Epithelial cell of proximal tubule (primary cell): Measurements from ENCODE around the gene EFCAB9. TPM values are rescaled to one million over a fixed set of nuclear protein-coding genes. Genes with fewer than 3 reads are reported as not detected.

Source experiments
- DNase-seq: peaks from one replicate; pipeline ENCODE4 v3.0.0-alpha.2; 2011; ENCODE audit warnings: low read depth
- H3K4me3 ChIP-seq: 2 replicates; pipeline ENCODE4 v1.5.1; 2011; ENCODE audit warnings: low read depth, mild to moderate bottlenecking, low read length
- CTCF ChIP-seq: conservative IDR thresholded peaks from 2 replicates; pipeline ENCODE4 v1.5.1; 2012; ENCODE audit warnings: low read depth, mild to moderate bottlenecking, low read length
- total RNA-seq: library from RNA; depleted of rRNA; stranded (reverse); fragments of >200 nt; gene quantifications from 2 replicates; pipeline ENCODE4 v1.2.3, GENCODE V29; 2015

The EFCAB9 gene
- total RNA-seq, result not detected in 2 replicates

- no peak for DNase-seq
These were observed at the start of gene EFCAB9 for GRCh38 chr5:172193872-172194271. Gene EFCAB9, plus strand, starts transcription at chr5:172194172. Its CDS starts 1 bp downstream, at chr5:172194173.

GRCh38 chr5:172144291-172144815, 49.6 kb upstream of the EFCAB9 start:
- DNase-seq, result no peak
- TF ChIP-seq CTCF, result no peak

More at GRCh38 chr5:172193872-172194271, at the start of gene EFCAB9:
- H3K4me3 ChIP-seq, result no peak within 1 kb of the TSS
- TF ChIP-seq CTCF, result no peak

GRCh38 chr5:172144931-172145869, 48.8 kb upstream of the EFCAB9 start:
- no peak for TF ChIP-seq CTCF
- no peak overlapping the region for H3K4me3 ChIP-seq
- no peak for DNase-seq

More at GRCh38 chr5:172144291-172144815, 49.6 kb upstream of the EFCAB9 start:
- no peak overlapping the region for H3K4me3 ChIP-seq

- no peak for DNase-seq
- H3K4me3 ChIP-seq, result no peak overlapping the region
- TF ChIP-seq CTCF, result no peak
These were observed 47.9 kb upstream of the EFCAB9 start for GRCh38 chr5:172145870-172146747.

GRCh38 chr5:172146748-172147092, 47.3 kb upstream of the EFCAB9 start:
- no peak overlapping the region for H3K4me3 ChIP-seq
- TF ChIP-seq CTCF, result no peak
- no peak for DNase-seq

GRCh38 chr5:172147857-172148256, 46.1 kb upstream of the EFCAB9 start:
- DNase-seq, result no peak
- TF ChIP-seq CTCF, result no peak
- H3K4me3 ChIP-seq, result no peak overlapping the region
